Gastroesophageal sphincter (tissue), 3 donors: ENCODE results near the gene HDAC4.

Experiments used
- CTCF ChIP-seq, 4 experiments: fragments of 200-600 bp in 2 of 4; fragments of 450-650 bp in 2 of 4; sonication (generic) in 1 of 4; IDR thresholded peaks; one replicate each; pipeline ENCODE4 v1.5.1; 2017 to 2019; ENCODE audit warnings: antibody characterized with exemption in 4 of 4, mild to moderate bottlenecking in 2 of 4, moderate library complexity in 2 of 4
- POLR2AphosphoS5 ChIP-seq: sonication (generic); formaldehyde crosslinking; IDR thresholded peaks from one replicate; pipeline ENCODE4 v1.6.1; 2017; ENCODE audit warnings: antibody characterized with exemption

- TF ChIP-seq CTCF (IDR thresholded peaks at IDR 0.05) (no peak), POLR2AphosphoS5 (no peak)
Measured at GRCh38 chr2:239124152-239124899, 276.5 kb downstream of the HDAC4 start.
